ENCODE data around the gene BANF1. TPM values are rescaled to one million over a fixed set of nuclear protein-coding genes. Genes with fewer than 3 reads are reported as not detected.

Gene BANF1
- total and polyA plus RNA-seq, 10 of the 15 experiments (the other 5 are each of a cell fraction or from before 2014, with no cell fraction given), result 99.0 to 574 (median 297) TPM

DNA sequence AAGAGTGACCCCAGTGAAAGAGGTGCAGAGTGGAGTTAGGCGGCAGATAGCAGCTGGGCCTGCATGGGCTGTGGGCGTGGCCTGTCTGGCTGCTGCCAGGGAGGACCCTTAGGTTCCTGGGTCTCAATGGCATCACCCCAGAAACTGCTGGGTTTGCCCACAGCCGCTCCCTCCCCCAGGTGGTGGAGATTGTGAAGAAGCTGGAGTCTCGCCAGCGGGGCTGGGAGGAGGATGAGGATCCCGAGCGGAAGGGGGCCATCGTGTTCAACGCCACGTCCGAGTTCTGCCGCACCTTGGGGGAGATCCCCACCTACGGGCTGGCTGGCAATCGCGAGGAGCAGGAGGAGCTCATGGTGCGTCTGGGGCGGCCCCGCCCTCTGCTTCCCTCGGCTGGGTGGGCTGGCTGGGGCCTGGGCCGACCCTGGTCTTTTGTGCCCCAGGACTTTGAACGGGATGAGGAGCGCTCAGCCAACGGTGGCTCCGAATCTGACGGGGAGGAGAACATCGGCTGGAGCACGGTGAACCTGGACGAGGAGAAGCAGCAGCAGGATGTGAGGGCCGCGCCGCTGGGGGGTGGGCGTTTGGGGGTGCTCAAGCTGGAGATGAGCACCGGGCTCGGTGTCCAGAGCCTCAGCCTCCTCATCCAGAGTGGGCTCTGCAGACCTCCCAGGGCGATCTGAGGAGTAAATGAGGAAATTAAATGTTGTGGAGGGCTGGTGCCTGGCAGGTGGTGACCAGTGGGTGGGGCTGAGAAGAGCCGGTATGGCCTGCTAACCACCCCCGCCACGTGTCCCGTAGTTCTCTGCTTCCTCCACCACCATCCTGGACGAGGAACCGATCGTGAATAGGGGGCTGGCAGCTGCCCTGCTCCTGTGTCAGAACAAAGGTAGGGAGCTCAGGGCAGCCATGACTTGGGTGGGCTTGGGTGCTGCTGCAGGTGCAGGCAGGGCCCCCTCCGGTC lies 25.8 kb upstream of the BANF1 start:
- WGBS (ENCODE audit: insufficient coverage, insufficient replicate concordance, low lambda C conversion rate, missing lambda C conversion rate), result 91% methylated on average over 43 of the region's 43 CpGs
- Histone ChIP-seq H3K9me3 (replicated peaks; ENCODE audit: control insufficient read depth, insufficient read depth, low read length) (no peaks in the 10 kb centered on the region), H3K9ac (ENCODE audit: control insufficient read depth, insufficient read depth, low read length) (no peak overlapping the region), H3K27ac (ENCODE audit: control insufficient read depth, insufficient read depth) (no peak overlapping the region), H3K4me3 (no peak overlapping the region), H3K4me2 (ENCODE audit: control insufficient read depth, insufficient read depth) (no peak overlapping the region), H3K27me3 (replicated peaks in 1 of 2; ENCODE audit: control insufficient read depth in 2 of 2, insufficient read depth in 2 of 2, low read length in 1 of 2) (no peaks in the 10 kb centered on the region), H3K4me1 (ENCODE audit: control insufficient read depth, insufficient read depth, low read length) (no peaks in the 10 kb centered on the region), H3K79me2 (ENCODE audit: control insufficient read depth, insufficient read depth, low read length) (no peaks in the 10 kb centered on the region), H2AFZ (ENCODE audit: control insufficient read depth, low read depth, low read length) (no peak overlapping the region), H3K36me3 (ENCODE audit: control insufficient read depth in 2 of 2, insufficient read depth in 2 of 2, low read length in 1 of 2) (peaks cover 8 to 20% of the 10 kb centered on the region in 2 experiments; a peak in 3 of 4 replicates), H4K20me1 (ENCODE audit: control insufficient read depth, insufficient read depth) (no peaks in the 10 kb centered on the region)
- ChIA-PET SMC1A (ENCODE audit: uncharacterized antibody, unreplicated experiment) (no interaction called here), POLR2A (interaction anchor here (0.6 kb wide), 1 partner anchor 21 kb away, joined by 3 read pairs; no protein-coding TSS in a partner anchor), RAD21 (ENCODE audit: unreplicated experiment) (no interaction called here), CTCF (interaction anchor here (0.6 kb wide), 1 partner anchor 92 kb away, joined by 3 read pairs; no protein-coding TSS in a partner anchor)
- no peak for DNase-seq (ENCODE audit: low read depth, low spot score)
- peak; percentile 31; the same call in 1 of the 2 replicates for TF ChIP-seq POLR2A (IDR thresholded peaks at IDR 0.05; ENCODE audit: low read depth, low read length)
- no peak for TF ChIP-seq CREM (IDR thresholded peaks at IDR 0.05; ENCODE audit: low read depth)
- no peak for ATAC-seq
- no TSS peak for BruUV-seq (replicated peaks)
- FAIRE-seq, result no peak
- intact Hi-C loops (cut with micrococcal nuclease; ENCODE audit: unreplicated experiment), result no loop called here
- in situ Hi-C loops (cut with MboI), result no loop called here

DNA sequence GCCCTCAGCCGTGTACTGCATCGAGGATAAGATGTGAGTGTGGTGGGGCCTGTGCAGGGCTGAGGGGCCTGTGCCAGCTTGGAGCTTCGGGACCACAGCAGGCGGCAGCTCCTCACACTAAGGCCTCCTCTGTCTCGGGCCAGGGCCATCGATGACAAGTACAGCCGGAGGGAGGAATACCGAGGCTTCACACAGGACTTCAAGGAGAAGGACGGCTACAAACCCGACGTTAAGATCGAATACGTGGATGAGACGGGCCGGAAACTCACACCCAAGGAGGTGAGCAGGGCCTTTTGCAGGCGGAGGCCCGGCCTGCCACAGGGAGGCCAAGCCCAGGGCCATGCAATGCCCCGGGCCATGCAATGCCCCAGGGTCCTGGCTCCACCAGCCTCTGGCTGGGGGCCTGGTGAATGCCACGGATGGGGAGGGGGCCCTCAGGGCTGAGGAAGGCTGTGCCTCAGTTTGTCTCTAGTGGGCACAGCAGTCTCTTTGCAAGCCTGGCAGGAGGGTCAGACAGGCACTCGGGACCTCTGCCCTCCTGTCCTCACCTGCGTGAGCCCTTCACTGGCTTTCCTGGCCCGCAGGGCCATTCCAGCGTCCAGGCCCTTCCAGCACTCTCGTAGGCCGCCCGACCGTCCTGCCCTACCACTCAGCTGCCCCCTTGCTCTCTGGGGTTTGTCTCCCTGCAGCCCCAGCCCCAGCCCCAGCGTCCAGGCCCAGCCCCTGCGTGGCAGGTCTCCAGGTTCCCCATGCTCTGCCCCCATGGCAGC lies 24.5 kb upstream of the BANF1 start:
- Histone ChIP-seq H3K9me3 (replicated peaks; ENCODE audit: control insufficient read depth, insufficient read depth, low read length) (no peaks in the 10 kb centered on the region), H3K4me1 (ENCODE audit: control insufficient read depth, insufficient read depth, low read length) (no peaks in the 10 kb centered on the region), H3K27ac (ENCODE audit: control insufficient read depth, insufficient read depth) (no peak overlapping the region), H3K4me3 (no peak overlapping the region), H3K36me3 (ENCODE audit: control insufficient read depth in 2 of 2, insufficient read depth in 2 of 2, low read length in 1 of 2) (peaks cover 2 to 20% of the 10 kb centered on the region in 2 experiments; a peak in 3 of 4 replicates), H3K27me3 (replicated peaks in 1 of 2; ENCODE audit: control insufficient read depth in 2 of 2, insufficient read depth in 2 of 2, low read length in 1 of 2) (no peaks in the 10 kb centered on the region), H3K79me2 (ENCODE audit: control insufficient read depth, insufficient read depth, low read length) (no peaks in the 10 kb centered on the region), H3K4me2 (ENCODE audit: control insufficient read depth, insufficient read depth) (no peak overlapping the region), H3K9ac (ENCODE audit: control insufficient read depth, insufficient read depth, low read length) (no peak overlapping the region), H4K20me1 (ENCODE audit: control insufficient read depth, insufficient read depth) (no peaks in the 10 kb centered on the region), H2AFZ (ENCODE audit: control insufficient read depth, low read depth, low read length) (no peak overlapping the region)
- CTCF ChIA-PET, result no interaction called here
- intact Hi-C loops (cut with micrococcal nuclease; ENCODE audit: unreplicated experiment) (no loop called here), in situ Hi-C loops (cut with MboI) (no loop called here)
- DNase-seq (ENCODE audit: low read depth, low spot score) (no peak), FAIRE-seq (no peak), ATAC-seq (no peak)
- no TSS peak for BruUV-seq (replicated peaks)
- SMC1A ChIA-PET (ENCODE audit: uncharacterized antibody, unreplicated experiment), result no interaction called here
- POLR2A ChIA-PET, result no interaction called here
- RAD21 ChIA-PET (ENCODE audit: unreplicated experiment), result no interaction called here
- WGBS (ENCODE audit: insufficient coverage, insufficient replicate concordance, low lambda C conversion rate, missing lambda C conversion rate), result 91% methylated on average over 22 of the region's 29 CpGs
- no peak for TF ChIP-seq MEF2A (IDR thresholded peaks at IDR 0.05; ENCODE audit: insufficient read depth, low read depth, low read length)
- TF ChIP-seq PAX5 (IDR thresholded peaks at IDR 0.05; ENCODE audit: borderline replicate concordance, low read depth, low read length), result no peak
- TF ChIP-seq MXI1 (IDR thresholded peaks at IDR 0.05; ENCODE audit: low read depth, low read length), result no peak
- TF ChIP-seq SREBF1 (IDR thresholded peaks at IDR 0.05; ENCODE audit: low read length), result no peak
- no peak for TF ChIP-seq ZNF24 (IDR thresholded peaks at IDR 0.05)
- TF ChIP-seq ZNF217 (IDR thresholded peaks at IDR 0.05), result no peak
- TF ChIP-seq ZZZ3 (IDR thresholded peaks at IDR 0.05; ENCODE audit: control insufficient read depth, insufficient read length, low read depth), result no peak
- no peak for TF ChIP-seq CBX3 (IDR thresholded peaks at IDR 0.05; ENCODE audit: borderline replicate concordance, low read depth)
- no peak for TF ChIP-seq TARDBP (IDR thresholded peaks at IDR 0.05; ENCODE audit: borderline replicate concordance)
- TF ChIP-seq KAT2A (conservative IDR thresholded peaks at IDR 0.05; ENCODE audit: control insufficient read depth, low read depth, low read length), result no peak
- TF ChIP-seq RCOR1 (conservative IDR thresholded peaks at IDR 0.05; ENCODE audit: low read depth, low read length), result no peak
- no peak for TF ChIP-seq POLR2A (IDR thresholded peaks at IDR 0.05; ENCODE audit: low read depth, low read length)
- TF ChIP-seq ZSCAN29 (IDR thresholded peaks at IDR 0.05), result no peak
- no peak for TF ChIP-seq POU2F2 (IDR thresholded peaks at IDR 0.05; ENCODE audit: borderline replicate concordance, low read depth, low read length)
- no peak for TF ChIP-seq CHD2 (IDR thresholded peaks at IDR 0.05; ENCODE audit: borderline replicate concordance, low read depth, low read length)
- TF ChIP-seq HCFC1 (IDR thresholded peaks at IDR 0.05; ENCODE audit: low read length), result no peak
- no peak for TF ChIP-seq RBBP5 (conservative IDR thresholded peaks at IDR 0.05)
- no peak for TF ChIP-seq EZH2 (IDR thresholded peaks at IDR 0.05; ENCODE audit: borderline replicate concordance, control insufficient read depth, low read depth, low read length)
